HCT116 (cell line): ENCODE results near the gene TTC12. TPM values are rescaled to one million over a fixed set of nuclear protein-coding genes. Genes with fewer than 3 reads are reported as not detected.

ENCODE experiments used
- ATAC-seq: fragments of 200-7000 bp; cut with Tn5 transposase; 2 replicates; pipeline ENCODE4 v1.9.1; 2020; ENCODE audit warnings: mild to moderate bottlenecking, moderate library complexity
- BruUV-seq: library from RNA; stranded (reverse); fragments of 400-500 nt; replicated peaks from 2 replicates; lab custom pipeline; 2021; lab: Mats Ljungman, UMichigan
- CTCF ChIA-PET: fragments of 300-600 bp; sonication (Branson Sonifier 250); formaldehyde crosslinking; loops from one replicate; lab custom pipeline; 2021; ENCODE audit warnings: antibody characterized with exemption; lab: Charles Lee
- POLR2A ChIA-PET: fragments of 300-600, 350-600 bp; sonication (Branson Sonifier 250); formaldehyde crosslinking; loops from one replicate; lab custom pipeline; 2021; ENCODE audit warnings: antibody characterized with exemption; lab: Charles Lee
- RAD21 ChIA-PET, 2 experiments: fragments of 300-600 bp; sonication (Branson Sonifier 250); formaldehyde crosslinking; loops; one replicate each; lab custom pipeline; 2023; ENCODE audit warnings: low total read pairs in 2 of 2; ENCODE audit not compliant: uncharacterized antibody in 2 of 2, unreplicated experiment in 2 of 2, low non-redundant PET in 1 of 2; lab: Charles Lee
- DNase-seq: peaks from one replicate; pipeline ENCODE4 v3.0.0-alpha.2; 2010; ENCODE audit warnings: low read depth, low spot score
- H2AFZ ChIP-seq: fragments of 200-600 bp; shearing (Covaris generic), sonication (generic); 2 replicates; pipeline ENCODE4 v1.6.1; 2017; ENCODE audit warnings: low read depth, mixed run types, mixed read lengths, antibody characterized with exemption, low read length; ENCODE audit not compliant: poor library complexity, severe bottlenecking
- H3K27ac ChIP-seq: 2 replicates; pipeline ENCODE4 v1.5.1; 2012; ENCODE audit warnings: low read depth, low read length
- H3K27me3 ChIP-seq: fragments of 200-600 bp; sonication (generic); 2 replicates; pipeline ENCODE4 v1.6.1; 2016; ENCODE audit warnings: mixed run types, low read length, mixed read lengths; ENCODE audit not compliant: insufficient read depth
- H3K36me3 ChIP-seq, 2 experiments: fragments of 200-500 bp in 1 of 2; fragments of 200-600 bp in 1 of 2; sonication (Bioruptor generic) in 1 of 2; sonication (generic) in 1 of 2; 2 replicates each; pipeline versions ENCODE4 v1.5.1 to v1.6.1; 2014 to 2016; ENCODE audit warnings: low read length in 2 of 2, inconsistent platforms in 1 of 2, mixed read lengths in 1 of 2, mixed run types in 1 of 2; ENCODE audit not compliant: insufficient read depth in 2 of 2, control insufficient read depth in 1 of 2
- H3K4me1 ChIP-seq, 2 experiments: fragments of 200-600 bp in 1 of 2; sonication (generic) in 1 of 2; 2 replicates each; pipeline versions ENCODE4 v1.5.1 to v1.6.1; 2012 to 2017; ENCODE audit warnings: low read length in 2 of 2, inconsistent platforms in 1 of 2, mild to moderate bottlenecking in 1 of 2, mixed read lengths in 1 of 2, mixed run types in 1 of 2, moderate library complexity in 1 of 2; ENCODE audit not compliant: insufficient read depth in 2 of 2, control insufficient read depth in 1 of 2
- H3K4me2 ChIP-seq: fragments of 200-600 bp; sonication (generic); 2 replicates; pipeline ENCODE4 v1.6.1; 2017; ENCODE audit warnings: mixed run types, low read length, mixed read lengths
- H3K4me3 ChIP-seq, 2 experiments: fragments of 200-600 bp in 1 of 2; sonication (generic) in 1 of 2; replicated peaks in 1 of 2; 2 replicates each; pipeline ENCODE4 v1.5.1; 2011 to 2016; ENCODE audit warnings: low read length in 2 of 2, control low read depth in 1 of 2, low read depth in 1 of 2, mild to moderate bottlenecking in 1 of 2, mixed read lengths in 1 of 2, mixed run types in 1 of 2
- H3K79me2 ChIP-seq: fragments of 200-600 bp; sonication (generic); 2 replicates; pipeline ENCODE4 v1.6.1; 2017; ENCODE audit warnings: mild to moderate bottlenecking, mixed run types, low read length, moderate library complexity, mixed read lengths; ENCODE audit not compliant: insufficient read depth
- H3K9ac ChIP-seq: fragments of 200-600 bp; sonication (generic); 2 replicates; pipeline ENCODE4 v1.6.1; 2016; ENCODE audit warnings: low read length, mixed read lengths
- H3K9me2 ChIP-seq: fragments of 200-600 bp; sonication (generic), shearing (Covaris generic); 2 replicates; pipeline ENCODE4 v1.6.1; 2017; ENCODE audit warnings: mixed run types, mild to moderate bottlenecking, moderate library complexity; ENCODE audit not compliant: insufficient read depth
- H3K9me3 ChIP-seq, 2 experiments: fragments of 200-500 bp in 1 of 2; fragments of 200-600 bp in 1 of 2; sonication (Bioruptor generic) in 1 of 2; sonication (generic) in 1 of 2; 2 replicates each; pipeline ENCODE4 v1.6.1; 2014 to 2017; ENCODE audit warnings: low read length in 2 of 2, mixed read lengths in 2 of 2, inconsistent platforms in 1 of 2, low read depth in 1 of 2, mild to moderate bottlenecking in 1 of 2, mixed run types in 1 of 2, moderate library complexity in 1 of 2; ENCODE audit not compliant: control insufficient read depth in 1 of 2, insufficient read depth in 1 of 2
- H4K20me1 ChIP-seq: fragments of 200-600 bp; sonication (generic), shearing (Covaris generic); 2 replicates; pipeline ENCODE4 v1.6.1; 2017; ENCODE audit warnings: mixed run types, mild to moderate bottlenecking, moderate library complexity; ENCODE audit not compliant: insufficient read depth
- CBX3 ChIP-seq: IDR thresholded peaks from 2 replicates; pipeline ENCODE4 v1.6.1; 2012; ENCODE audit warnings: low read depth
- CTCF ChIP-seq, 3 experiments: fragments of 200-600 bp in 1 of 3; sonication (generic) in 1 of 3; IDR thresholded peaks in 2 of 3; conservative IDR thresholded peaks in 1 of 3; 2 replicates each; pipeline ENCODE4 v1.5.1; 2012 to 2017; ENCODE audit warnings: low read depth in 2 of 3, low read length in 2 of 3, antibody characterized with exemption in 1 of 3, borderline replicate concordance in 1 of 3, control low read depth in 1 of 3, mild to moderate bottlenecking in 1 of 3, mixed read lengths in 1 of 3, mixed run types in 1 of 3, moderate library complexity in 1 of 3; ENCODE audit not compliant: insufficient read depth in 1 of 3
- EGR1 ChIP-seq: IDR thresholded peaks from 2 replicates; pipeline ENCODE4 v1.6.1; 2012; ENCODE audit warnings: low read depth
- ELF1 ChIP-seq: IDR thresholded peaks from 2 replicates; pipeline ENCODE4 v1.6.1; 2012; ENCODE audit warnings: low read depth, borderline replicate concordance
- EZH2 ChIP-seq: fragments of 200-600 bp; sonication (generic); IDR thresholded peaks from 2 replicates; pipeline ENCODE4 v1.6.1; 2017; ENCODE audit warnings: antibody characterized with exemption, mixed run types
- FOSL1 ChIP-seq: IDR thresholded peaks from 2 replicates; pipeline ENCODE4 v1.6.1; 2012; ENCODE audit warnings: low read depth
- JUND ChIP-seq: IDR thresholded peaks from 2 replicates; pipeline ENCODE4 v1.6.1; 2012
- MAX ChIP-seq: IDR thresholded peaks from 2 replicates; pipeline ENCODE4 v1.6.1; 2012
- POLR2A ChIP-seq: IDR thresholded peaks from 2 replicates; pipeline ENCODE4 v1.7.0; 2011; ENCODE audit warnings: borderline replicate concordance; ENCODE audit not compliant: insufficient read depth, insufficient read length; ENCODE audit errors: extremely low read depth
- RAD21 ChIP-seq: IDR thresholded peaks from 2 replicates; pipeline ENCODE4 v1.6.1; 2012; ENCODE audit warnings: low read depth, mild to moderate bottlenecking
- SIN3A ChIP-seq: IDR thresholded peaks from 2 replicates; pipeline ENCODE4 v1.6.1; 2012; ENCODE audit warnings: low read depth
- SP1 ChIP-seq: IDR thresholded peaks from 2 replicates; pipeline ENCODE4 v1.6.1; 2012; ENCODE audit warnings: low read depth
- SRF ChIP-seq: IDR thresholded peaks from 2 replicates; pipeline ENCODE4 v1.6.1; 2012; ENCODE audit warnings: low read depth
- ZNF274 ChIP-seq: fragments of 200-500 bp; sonication (Bioruptor generic); IDR thresholded peaks from 2 replicates; pipeline ENCODE4 v1.6.1; 2014; ENCODE audit warnings: mild to moderate bottlenecking, low read depth, low read length, inconsistent platforms
- intact Hi-C: fragments of 100-400 bp; cut with micrococcal nuclease; formaldehyde crosslinking; loops from 2 replicates; pipeline ENCODE4 v1.10.0; 2022
- total RNA-seq: library from RNA; stranded (reverse); gene quantifications from one replicate; pipeline ENCODE4 v1.2.1, GENCODE V29; 2021; ENCODE audit not compliant: unreplicated experiment

TTC12 gene
- total RNA-seq, 1 experiment from 2014 or later: 12.6 TPM

GRCh38 chr11:113331441-113331840 lies 17.1 kb downstream of the TTC12 start:
- no TSS peak for BruUV-seq
- Histone ChIP-seq H2AFZ (no peak overlapping the region), H3K36me3 (0 out of 4 replicates have a peak, but pooled peaks cover 0 to 2% of the 10 kb centered on the region in 2 experiments), H3K79me2 (no peaks in the 10 kb centered on the region), H3K27me3 (no peaks in the 10 kb centered on the region), H3K9me2 (no peaks in the 10 kb centered on the region), H3K4me2 (no peak overlapping the region), H4K20me1 (no peaks in the 10 kb centered on the region), H3K4me1 (peaks cover 0 to 5% of the 10 kb centered on the region in 2 experiments; a peak in 1 of 4 replicates), H3K27ac (no peak overlapping the region), H3K9me3 (no peaks in the 10 kb centered on the region), H3K9ac (no peak overlapping the region), H3K4me3 (no peak overlapping the region)
- POLR2A ChIA-PET: no interaction called here
- CTCF ChIA-PET: no interaction called here
- TF ChIP-seq JUND (no peak), CTCF (IDR thresholded peaks at IDR 0.05 in 2 of 3, conservative IDR thresholded peaks at IDR 0.05 in 1 of 3; ENCODE audit: borderline replicate concordance in 1 of 3, insufficient read depth in 1 of 3, low read depth in 2 of 3, low read length in 2 of 3) (no peak), RAD21 (no peak), EGR1 (no peak), SRF (no peak), ELF1 (no peak), POLR2A (no peak), EZH2 (no peak), SIN3A (no peak), CBX3 (no peak)
- ATAC-seq (no peak), DNase-seq (no peak)
- intact Hi-C loops: no loop called here
- RAD21 ChIA-PET: no interaction called here

- ChIA-PET CTCF (no interaction called here), POLR2A (no interaction called here), RAD21 (no interaction called here)
- H3K36me3 ChIP-seq: 0 out of 4 replicates have a peak, but pooled peaks cover 0 to 2% of the 10 kb centered on the region in 2 experiments
- H3K27ac ChIP-seq: no peak overlapping the region
- H3K9ac ChIP-seq: no peak overlapping the region
- H2AFZ ChIP-seq: no peak overlapping the region
- intact Hi-C loops: no loop called here
- DNase-seq: no peak
- H3K4me3 ChIP-seq: no peak overlapping the region
- H4K20me1 ChIP-seq: no peaks in the 10 kb centered on the region
- ATAC-seq: no peak
- no peak for TF ChIP-seq MAX
- TF ChIP-seq FOSL1: no peak
- no peak for TF ChIP-seq EGR1
- TF ChIP-seq ZNF274: no peak
- no peak for TF ChIP-seq RAD21
- no peak for TF ChIP-seq SRF
- no peak for TF ChIP-seq JUND
- TF ChIP-seq SP1: no peak
- no peak for TF ChIP-seq POLR2A
- H3K4me1 ChIP-seq: peaks cover 0 to 5% of the 10 kb centered on the region in 2 experiments; a peak in 1 of 4 replicates
- no peak overlapping the region for H3K4me2 ChIP-seq
- no peaks in the 10 kb centered on the region for H3K9me3 ChIP-seq
- no peaks in the 10 kb centered on the region for H3K79me2 ChIP-seq
- H3K27me3 ChIP-seq: no peaks in the 10 kb centered on the region
- H3K9me2 ChIP-seq: no peaks in the 10 kb centered on the region
- no TSS peak for BruUV-seq
Measured at GRCh38 chr11:113332023-113332422, 17.6 kb downstream of the TTC12 start.
